MG63 (cell line): ENCODE data around the gene DHX58. TPM values are rescaled to one million over a fixed set of nuclear protein-coding genes. Genes with fewer than 3 reads are reported as not detected.
A peak's percentile ranks its signal among the peaks of the same experiment; 100 is the strongest.

Source experiments
- DNase-seq: peaks from one replicate; pipeline ENCODE4 v3.0.0-alpha.2; 2020
- H3K27me3 ChIP-seq: fragments of 250-450 bp; sonication (Bioruptor Pico); 2 replicates; pipeline ENCODE4 v1.5.1; 2020; ENCODE audit warnings: mild to moderate bottlenecking, moderate library complexity
- H3K36me3 ChIP-seq: fragments of 250-450 bp; sonication (Bioruptor Pico); 2 replicates; pipeline ENCODE4 v1.5.1; 2020; ENCODE audit warnings: mild to moderate bottlenecking, moderate library complexity
- H3K4me3 ChIP-seq: fragments of 250-450 bp; sonication (Bioruptor Pico); 2 replicates; pipeline ENCODE4 v1.5.1; 2020; ENCODE audit warnings: mild to moderate bottlenecking, moderate library complexity
- H3K9me3 ChIP-seq: fragments of 250-450 bp; sonication (Bioruptor Pico); 2 replicates; pipeline ENCODE4 v1.5.1; 2020; ENCODE audit warnings: mild to moderate bottlenecking, moderate library complexity
- total RNA-seq: library from RNA; depleted of rRNA; stranded (reverse); fragments of >200 nt; shearing (Covaris generic); gene quantifications from 2 replicates; pipeline ENCODE4 v1.2.3, GENCODE V29; 2014; ENCODE audit warnings: low replicate concordance

DHX58 gene
- total RNA-seq, 1 experiment from 2014 or later: 3.2 TPM

GRCh38 chr17:42133461-42134041 is 21.0 kb upstream of the DHX58 start:
- peaks cover 70% of the 10 kb centered on the region for H3K36me3 ChIP-seq
- no peak overlapping the region for H3K4me3 ChIP-seq
- no peaks in the 10 kb centered on the region for H3K9me3 ChIP-seq
- no peaks in the 10 kb centered on the region for H3K27me3 ChIP-seq
- no peak for DNase-seq

- peak; percentile 65 for DNase-seq
- Histone ChIP-seq H3K36me3 (peaks cover 73% of the 10 kb centered on the region), H3K27me3 (no peaks in the 10 kb centered on the region), H3K9me3 (no peaks in the 10 kb centered on the region), H3K4me3 (no peak overlapping the region)
Observed at GRCh38 chr17:42132941-42133340, 20.4 kb upstream of the DHX58 start.

- H3K27me3 ChIP-seq: no peaks in the 10 kb centered on the region
- DNase-seq: no peak
- no peak overlapping the region for H3K4me3 ChIP-seq
- H3K36me3 ChIP-seq: peaks cover 77% of the 10 kb centered on the region
- no peaks in the 10 kb centered on the region for H3K9me3 ChIP-seq
Observed at GRCh38 chr17:42131981-42132432, 19.5 kb upstream of the DHX58 start.

GRCh38 chr17:42131232-42131631 is 18.7 kb upstream of the DHX58 start:
- Histone ChIP-seq H3K27me3 (no peaks in the 10 kb centered on the region), H3K9me3 (no peaks in the 10 kb centered on the region), H3K36me3 (peaks cover 74% of the 10 kb centered on the region), H3K4me3 (no peak overlapping the region)
- DNase-seq: no peak

GRCh38 chr17:42130310-42130936 is 17.9 kb upstream of the DHX58 start:
- H3K36me3 ChIP-seq: peaks cover 81% of the 10 kb centered on the region
- DNase-seq: no peak
- no peaks in the 10 kb centered on the region for H3K27me3 ChIP-seq
- H3K4me3 ChIP-seq: no peak overlapping the region
- no peaks in the 10 kb centered on the region for H3K9me3 ChIP-seq

- DNase-seq: no peak
- peaks cover 83% of the 10 kb centered on the region for H3K36me3 ChIP-seq
- H3K4me3 ChIP-seq: no peak overlapping the region
- no peaks in the 10 kb centered on the region for H3K27me3 ChIP-seq
- no peaks in the 10 kb centered on the region for H3K9me3 ChIP-seq
Observed at GRCh38 chr17:42129109-42129837, 16.8 kb upstream of the DHX58 start.

GRCh38 chr17:42127414-42127813 is 14.9 kb upstream of the DHX58 start:
- peaks cover 73% of the 10 kb centered on the region for H3K36me3 ChIP-seq
- DNase-seq: no peak
- no peaks in the 10 kb centered on the region for H3K9me3 ChIP-seq
- no peak overlapping the region for H3K4me3 ChIP-seq
- H3K27me3 ChIP-seq: no peaks in the 10 kb centered on the region

- H3K4me3 ChIP-seq: no peak overlapping the region
- peaks cover 70% of the 10 kb centered on the region for H3K36me3 ChIP-seq
- no peaks in the 10 kb centered on the region for H3K27me3 ChIP-seq
- no peaks in the 10 kb centered on the region for H3K9me3 ChIP-seq
- DNase-seq: no peak
Observed at GRCh38 chr17:42126836-42127235, 14.3 kb upstream of the DHX58 start.

- no peaks in the 10 kb centered on the region for H3K27me3 ChIP-seq
- DNase-seq: no peak
- no peak overlapping the region for H3K4me3 ChIP-seq
- H3K36me3 ChIP-seq: peaks cover 62% of the 10 kb centered on the region
- H3K9me3 ChIP-seq: no peaks in the 10 kb centered on the region
Observed at GRCh38 chr17:42125565-42125964, 13.1 kb upstream of the DHX58 start.

- H3K27me3 ChIP-seq: no peaks in the 10 kb centered on the region
- peaks cover 59% of the 10 kb centered on the region for H3K36me3 ChIP-seq
- no peaks in the 10 kb centered on the region for H3K9me3 ChIP-seq
- no peak overlapping the region for H3K4me3 ChIP-seq
- no peak for DNase-seq
Observed at GRCh38 chr17:42124256-42124655, 11.7 kb upstream of the DHX58 start.

- no peaks in the 10 kb centered on the region for H3K9me3 ChIP-seq
- DNase-seq: no peak
- H3K36me3 ChIP-seq: peaks cover 60% of the 10 kb centered on the region
- no peaks in the 10 kb centered on the region for H3K27me3 ChIP-seq
- H3K4me3 ChIP-seq: no peak within 1 kb of the TSS
Observed at GRCh38 chr17:42122371-42123303, 10.1 kb upstream of the DHX58 start, which contains the start of gene HSPB9. HSPB9 (plus strand) TSS chr17:42122804; CDS start chr17:42122851, 47 bp downstream.

- DNase-seq: peak; percentile 88
- peak within 1 kb of the TSS; percentile 60 for H3K4me3 ChIP-seq
Observed at GRCh38 chr17:42120770-42121769, 8.6 kb upstream of the DHX58 start, which contains the start of gene KAT2A. KAT2A (minus strand) TSS chr17:42121367; CDS start chr17:42121304, 63 bp downstream.

GRCh38 chr17:42120161-42120769 is 7.8 kb upstream of the DHX58 start:
- Histone ChIP-seq H3K27me3 (no peaks in the 10 kb centered on the region), H3K9me3 (no peaks in the 10 kb centered on the region), H3K36me3 (peaks cover 66% of the 10 kb centered on the region), H3K4me3 (peak overlapping the region; percentile 60)
- DNase-seq: no peak

More at GRCh38 chr17:42120770-42121769, 8.6 kb upstream of the DHX58 start, which contains the start of gene KAT2A:
- Histone ChIP-seq H3K36me3 (peaks cover 67% of the 10 kb centered on the region), H3K9me3 (no peaks in the 10 kb centered on the region), H3K27me3 (no peaks in the 10 kb centered on the region)

GRCh38 chr17:42119301-42119700 is 6.8 kb upstream of the DHX58 start:
- H3K27me3 ChIP-seq: no peaks in the 10 kb centered on the region
- no peaks in the 10 kb centered on the region for H3K9me3 ChIP-seq
- no peak for DNase-seq
- H3K4me3 ChIP-seq: no peak overlapping the region
- peaks cover 62% of the 10 kb centered on the region for H3K36me3 ChIP-seq

- DNase-seq: no peak
- Histone ChIP-seq H3K4me3 (no peak overlapping the region), H3K36me3 (peaks cover 67% of the 10 kb centered on the region), H3K9me3 (no peaks in the 10 kb centered on the region), H3K27me3 (no peaks in the 10 kb centered on the region)
Observed at GRCh38 chr17:42118545-42118944, 6.0 kb upstream of the DHX58 start.
